Aorta (tissue), 5 donors: ENCODE measurements around the gene ASCL2. TPM values are rescaled to one million over a fixed set of nuclear protein-coding genes. Genes with fewer than 3 reads are reported as not detected.
A peak's percentile ranks its signal among the peaks of the same experiment; 100 is the strongest.

ENCODE experiments used
- ATAC-seq: fragments of 200-7000 bp; cut with Tn5 transposase; one replicate; pipeline ENCODE4 v1.9.1; 2022; ENCODE audit warnings: moderate library complexity; ENCODE audit not compliant: low FRiP score
- DNase-seq, 2 donors: peaks; one replicate each; pipeline ENCODE4 v3.0.0-alpha.2; 2020
- H3K27ac ChIP-seq, 2 donors: one replicate each; pipeline ENCODE4 v1.5.1; 2013; ENCODE audit warnings: low read length in 2 of 2, mild to moderate bottlenecking in 2 of 2, moderate library complexity in 2 of 2, control low read depth in 1 of 2, inconsistent platforms in 1 of 2, low read depth in 1 of 2
- H3K27me3 ChIP-seq, 2 donors: one replicate each; pipeline ENCODE4 v1.6.1; 2013; ENCODE audit warnings: control low read depth in 1 of 2, low read length in 1 of 2, mild to moderate bottlenecking in 1 of 2, moderate library complexity in 1 of 2; ENCODE audit not compliant: insufficient read depth in 2 of 2, control insufficient read depth in 1 of 2
- H3K36me3 ChIP-seq, 2 donors: one replicate each; pipeline ENCODE4 v1.6.1; 2013; ENCODE audit warnings: control low read depth in 1 of 2, low read length in 1 of 2, mild to moderate bottlenecking in 1 of 2; ENCODE audit not compliant: insufficient read depth in 2 of 2, control insufficient read depth in 1 of 2
- H3K4me1 ChIP-seq, 2 donors: one replicate each; pipeline ENCODE4 v1.6.1; 2013; ENCODE audit warnings: low read length in 2 of 2, control low read depth in 1 of 2, mild to moderate bottlenecking in 1 of 2, moderate library complexity in 1 of 2; ENCODE audit not compliant: insufficient read depth in 2 of 2, control insufficient read depth in 1 of 2
- H3K4me3 ChIP-seq, 2 donors: one replicate each; pipeline ENCODE4 v1.5.1; 2013; ENCODE audit warnings: low read length in 2 of 2, control low read depth in 1 of 2, mild to moderate bottlenecking in 1 of 2
- H3K9me3 ChIP-seq: one replicate; pipeline ENCODE4 v1.6.1; 2013; ENCODE audit warnings: mild to moderate bottlenecking, low read length; ENCODE audit not compliant: control insufficient read depth
- WGBS, 2 donors: extraction: QIAGEN DNeasy Blood & Tissue Kit; methylation state at CpG; one replicate each; pipeline ENCODE4 v1.1.7; 2013; 5-methylcytosine and 5-hydroxymethylcytosine counted together
- intact Hi-C, 2 donors: fragments of 100-400 bp; cut with DNase I; formaldehyde crosslinking; loops; one replicate each; pipeline versions ENCODE4 v1.14.2 to v1.15.0; 2022
- polyA plus RNA-seq, 2 donors: library from polyadenylated mRNA; stranded (reverse); fragments of 200-250 nt; gene quantifications; one replicate each; pipeline ENCODE4 v1.2.3, GENCODE V29; 2013
- total RNA-seq, 2 donors: library from RNA; stranded (reverse); fragmentation: NEBNext Ultra II Directional; extraction: Animal tissue kit (Norgen Biotek cat#: 25700); gene quantifications; one replicate each; pipeline ENCODE4 v1.2.1, GENCODE V29; 2021
- donor health status: healthy with polysubstance abuse.
- donor health status: Bipolar disorder and iron deficiency.
- donor health status: DM: no; HTN: no; CAD: no.
- donor health status: DM: no; HTN: no; CAD: no.
- donor health status: DM: yes; HTN: yes; CAD: no.

Gene ASCL2
- total and polyA plus RNA-seq, 4 donors, result 0.62 to 1.4 TPM; not detected in 2

DNA sequence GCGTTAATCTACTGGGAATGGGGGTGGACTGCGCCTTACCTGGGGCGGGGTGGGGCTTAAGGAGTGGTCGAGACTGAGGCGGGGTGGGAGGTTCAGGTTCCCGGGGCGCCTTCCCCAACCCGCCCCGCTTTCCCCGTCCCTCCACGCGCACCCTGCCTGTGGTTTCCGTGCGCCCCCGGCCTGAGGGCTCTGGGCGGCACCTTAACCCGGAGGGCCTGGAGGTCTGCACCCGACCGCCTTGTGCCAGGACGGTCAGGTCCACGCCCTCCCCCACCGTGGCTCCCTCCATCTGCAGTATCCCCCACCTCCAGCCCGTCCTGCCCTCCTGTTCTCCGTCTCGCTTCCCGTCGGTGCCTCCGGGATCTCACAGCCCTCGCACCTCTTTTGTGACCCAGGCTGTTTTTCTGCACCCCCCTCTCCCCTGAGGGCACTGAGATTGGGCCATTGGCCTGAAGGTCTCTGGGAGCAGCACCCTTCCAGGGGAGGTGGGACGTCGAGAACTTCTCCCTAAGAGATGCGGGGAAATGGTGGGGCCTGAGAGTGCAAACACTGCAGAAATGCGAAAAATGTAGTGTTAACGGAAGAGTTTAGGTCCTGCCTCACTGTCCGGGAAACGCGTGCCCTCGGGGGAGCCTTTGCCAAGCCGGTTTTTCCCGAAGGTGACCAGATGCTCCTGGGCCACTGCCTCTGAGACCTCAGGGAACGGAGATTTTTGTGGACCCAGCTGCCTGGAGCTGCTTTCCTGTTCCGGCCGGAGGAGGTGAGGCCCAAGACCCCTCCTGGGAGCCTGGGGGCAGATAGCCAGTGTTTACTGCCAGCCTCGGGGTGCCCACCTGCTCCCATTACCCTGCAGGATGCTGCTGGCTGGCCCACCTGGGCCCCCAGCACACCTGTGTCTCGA, 1.2 kb upstream of the ASCL2 start:
- peak; percentile 41 for DNase-seq
- intact Hi-C loops, result no loop called here
- H3K27ac ChIP-seq, result no peak overlapping the region
- WGBS, 2 donors, result 20% methylated on average over 44 to 45 of the region's 45 CpGs
- no peaks in the 10 kb centered on the region for H3K9me3 ChIP-seq
- H3K4me3 ChIP-seq, result no peak overlapping the region
- H3K27me3 ChIP-seq, result no peaks in the 10 kb centered on the region
- H3K4me1 ChIP-seq, result no peaks in the 10 kb centered on the region
- ATAC-seq, result no peak
- H3K36me3 ChIP-seq, result no peaks in the 10 kb centered on the region

DNA sequence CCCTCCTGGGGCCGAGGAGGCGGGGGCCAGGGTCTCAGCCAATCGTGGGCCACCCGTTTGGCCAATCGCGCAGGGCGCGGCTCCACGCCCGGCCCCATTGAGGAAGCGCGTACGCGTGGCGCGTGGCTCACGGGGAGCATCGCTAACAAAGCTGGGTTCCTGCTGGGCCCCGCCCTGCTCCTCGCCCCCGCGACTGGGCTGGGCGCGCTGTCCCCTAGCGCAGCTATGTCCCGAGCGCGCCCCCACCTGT, 614 bp upstream of the ASCL2 start:
- no peaks in the 10 kb centered on the region for H3K27me3 ChIP-seq
- H3K36me3 ChIP-seq, result no peaks in the 10 kb centered on the region
- DNase-seq, result peak; percentile 79 to 80
- no peak overlapping the region for H3K4me3 ChIP-seq
- ATAC-seq, result no peak
- H3K27ac ChIP-seq, result no peak overlapping the region
- no peaks in the 10 kb centered on the region for H3K4me1 ChIP-seq
- intact Hi-C loops, result no loop called here
- WGBS, 2 donors, result 1 to 2% methylated on average over 28 of the region's 28 CpGs
- H3K9me3 ChIP-seq, result no peaks in the 10 kb centered on the region

GRCh38 chr11:2269601-2270321, 627 bp downstream of the ASCL2 start:
- Histone ChIP-seq H3K27me3 (no peaks in the 10 kb centered on the region), H3K36me3 (no peaks in the 10 kb centered on the region), H3K4me3 (peak overlapping the region in 1 of 2 donors; percentile 31), H3K4me1 (no peaks in the 10 kb centered on the region), H3K9me3 (no peaks in the 10 kb centered on the region), H3K27ac (no peak overlapping the region)
- WGBS, 2 donors, result 1% methylated on average over 91 to 104 of the region's 104 CpGs
- intact Hi-C loops, result no loop called here
- DNase-seq (peak; percentile 54 to 78), ATAC-seq (no peak)

GRCh38 chr11:2268729-2269600, 1.4 kb downstream of the ASCL2 start:
- ATAC-seq (no peak), DNase-seq (peak; percentile 81 to 84)
- Histone ChIP-seq H3K9me3 (no peaks in the 10 kb centered on the region), H3K4me1 (no peaks in the 10 kb centered on the region), H3K27ac (no peak overlapping the region), H3K36me3 (no peaks in the 10 kb centered on the region), H3K27me3 (no peaks in the 10 kb centered on the region), H3K4me3 (peak overlapping the region in 1 of 2 donors; percentile 31)
- intact Hi-C loops, result no loop called here
- WGBS, 2 donors, result 1% methylated on average over 77 to 89 of the region's 89 CpGs

- Histone ChIP-seq H3K9me3 (no peaks in the 10 kb centered on the region), H3K36me3 (no peaks in the 10 kb centered on the region), H3K4me3 (no peak overlapping the region), H3K4me1 (no peaks in the 10 kb centered on the region), H3K27me3 (no peaks in the 10 kb centered on the region), H3K27ac (no peak overlapping the region)
- ATAC-seq (no peak), DNase-seq (peak in 1 of 2 donors; percentile 37)
- WGBS, 2 donors, result 70 to 72% methylated on average over 26 of the region's 26 CpGs
- intact Hi-C loops, result no loop called here
Measured at GRCh38 chr11:2267851-2268728, 2.3 kb downstream of the ASCL2 start.

DNA sequence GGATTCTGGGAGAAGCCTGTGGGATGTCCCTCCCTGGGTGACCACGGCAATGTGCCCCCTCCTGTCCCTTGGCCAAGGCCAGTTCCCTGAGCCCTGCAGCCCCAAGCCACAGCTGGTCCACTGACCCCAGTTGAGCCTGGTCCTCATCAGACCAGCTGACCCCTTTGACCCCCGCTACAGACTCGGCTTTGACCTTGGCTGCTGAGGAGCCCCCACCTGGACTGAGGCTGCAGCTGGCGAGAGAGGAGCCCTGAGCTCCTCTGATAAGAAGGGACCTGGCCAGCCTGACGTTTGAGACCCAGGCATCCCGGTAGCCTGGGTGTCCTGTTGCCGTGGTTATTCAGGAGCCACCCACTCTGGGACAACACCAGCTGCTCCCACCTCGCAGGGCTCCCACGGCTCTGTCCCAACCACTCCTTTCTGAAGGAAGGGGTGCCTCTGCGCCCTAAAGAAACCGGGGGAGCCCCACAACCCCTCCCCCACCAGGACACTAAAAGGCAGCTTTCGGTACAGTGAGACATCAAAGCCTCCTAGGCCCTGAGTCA, 3.0 kb downstream of the ASCL2 start:
- DNase-seq, result peak; percentile 41 to 65
- H3K4me1 ChIP-seq, result no peaks in the 10 kb centered on the region
- H3K36me3 ChIP-seq, result no peaks in the 10 kb centered on the region
- WGBS, 2 donors, result 82 to 83% methylated on average over 12 of the region's 12 CpGs
- no peak overlapping the region for H3K4me3 ChIP-seq
- H3K27me3 ChIP-seq, result no peaks in the 10 kb centered on the region
- no peak for ATAC-seq
- no peaks in the 10 kb centered on the region for H3K9me3 ChIP-seq
- intact Hi-C loops, result no loop called here
- H3K27ac ChIP-seq, result no peak overlapping the region

- intact Hi-C loops, result no loop called here
- 91 to 93% methylated on average over 26 of the region's 26 CpGs for WGBS, 2 donors
- ATAC-seq (no peak), DNase-seq (peak in 1 of 2 donors; percentile 40)
- no peaks in the 10 kb centered on the region for H3K27me3 ChIP-seq
- no peaks in the 10 kb centered on the region for H3K36me3 ChIP-seq
- H3K9me3 ChIP-seq, result no peaks in the 10 kb centered on the region
- H3K4me3 ChIP-seq, result no peak overlapping the region
- H3K27ac ChIP-seq, result no peak overlapping the region
- no peaks in the 10 kb centered on the region for H3K4me1 ChIP-seq
Measured at GRCh38 chr11:2266586-2267305, 3.6 kb downstream of the ASCL2 start.
